Measurements from ENCODE around the gene GRB7.
"Not testable (repeated sequence)": the region's sequence is repeated elsewhere in the genome, so short reads cannot be mapped to it uniquely, and the experiment has no call there.

GRB7 gene

DNA sequence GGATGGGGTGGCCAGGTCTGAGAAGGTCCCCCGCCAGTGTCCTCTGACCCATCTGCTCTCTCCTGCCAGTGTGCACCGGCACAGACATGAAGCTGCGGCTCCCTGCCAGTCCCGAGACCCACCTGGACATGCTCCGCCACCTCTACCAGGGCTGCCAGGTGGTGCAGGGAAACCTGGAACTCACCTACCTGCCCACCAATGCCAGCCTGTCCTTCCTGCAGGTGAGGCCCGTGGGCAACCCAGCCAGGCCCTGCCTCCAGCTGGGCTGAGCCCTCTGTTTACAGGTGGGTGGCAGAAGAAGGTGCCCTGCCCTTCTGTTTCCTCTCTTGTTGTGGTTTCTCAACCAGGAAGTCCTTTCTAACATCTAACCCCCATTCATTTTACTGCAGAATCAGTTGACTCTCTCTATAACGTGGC, 30.8 kb upstream of the GRB7 start:
- H3K36me3 ChIP-seq (ENCODE audit: control insufficient read depth in 5 of 5, insufficient read depth in 5 of 5, low read length in 5 of 5), result peaks cover 0 to 39% (median 33%) of the 10 kb centered on the region in 5 donors
- no peaks in the 10 kb centered on the region for H3K9me3 ChIP-seq (ENCODE audit: control insufficient read depth in 5 of 5, low read length in 5 of 5)
- H3K4me1 ChIP-seq (ENCODE audit: control insufficient read depth in 5 of 5, insufficient read depth in 5 of 5, low read length in 5 of 5), result no peaks in the 10 kb centered on the region
- no peak overlapping the region for H3K27ac ChIP-seq (ENCODE audit: low read depth, low read length)
- H3K27me3 ChIP-seq (ENCODE audit: control insufficient read depth in 5 of 5, insufficient read depth in 4 of 5, low read length in 5 of 5), result no peaks in the 10 kb centered on the region
- H3K4me3 ChIP-seq (ENCODE audit: low read depth in 1 of 5, low read length in 5 of 5), result no peak overlapping the region
- H3K9ac ChIP-seq (ENCODE audit: low read length in 5 of 5), result no peak overlapping the region

DNA sequence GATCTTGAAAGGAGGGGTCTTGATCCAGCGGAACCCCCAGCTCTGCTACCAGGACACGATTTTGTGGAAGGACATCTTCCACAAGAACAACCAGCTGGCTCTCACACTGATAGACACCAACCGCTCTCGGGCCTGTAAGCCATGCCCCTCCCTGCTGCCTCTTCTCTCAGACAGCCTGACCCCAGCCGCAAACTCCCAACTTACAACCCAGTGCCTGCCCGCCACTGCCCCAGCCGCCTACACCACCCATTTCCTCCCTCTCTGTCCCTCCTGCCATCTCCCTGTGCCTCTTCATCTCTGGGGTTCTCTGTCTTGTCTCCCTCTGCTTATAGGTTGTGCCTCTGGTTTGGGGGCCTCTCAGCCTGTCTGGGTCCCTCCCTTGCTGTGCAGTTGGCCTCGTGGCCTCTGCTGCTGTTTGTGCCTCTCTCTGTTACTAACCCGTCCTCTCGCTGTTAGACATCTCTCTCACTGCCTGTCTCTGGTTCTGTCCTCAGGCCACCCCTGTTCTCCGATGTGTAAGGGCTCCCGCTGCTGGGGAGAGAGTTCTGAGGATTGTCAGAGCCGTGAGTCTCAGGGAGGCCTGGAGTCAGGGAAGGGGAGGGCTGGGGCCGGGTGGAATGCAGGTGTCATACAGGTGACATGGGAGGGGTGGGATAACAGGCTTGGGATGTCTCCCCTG, 28.3 kb upstream of the GRB7 start:
- Histone ChIP-seq H3K36me3 (ENCODE audit: control insufficient read depth in 5 of 5, insufficient read depth in 5 of 5, low read length in 5 of 5) (peaks cover 0 to 50% (median 35%) of the 10 kb centered on the region in 5 donors), H3K4me1 (ENCODE audit: control insufficient read depth in 5 of 5, insufficient read depth in 5 of 5, low read length in 5 of 5) (no peaks in the 10 kb centered on the region), H3K4me3 (ENCODE audit: low read depth in 1 of 5, low read length in 5 of 5) (no peak overlapping the region), H3K9me3 (ENCODE audit: control insufficient read depth in 5 of 5, low read length in 5 of 5) (no peaks in the 10 kb centered on the region), H3K27ac (ENCODE audit: low read depth, low read length) (no peak overlapping the region), H3K27me3 (ENCODE audit: control insufficient read depth in 5 of 5, insufficient read depth in 4 of 5, low read length in 5 of 5) (no peaks in the 10 kb centered on the region), H3K9ac (ENCODE audit: low read length in 5 of 5) (no peak overlapping the region)

DNA sequence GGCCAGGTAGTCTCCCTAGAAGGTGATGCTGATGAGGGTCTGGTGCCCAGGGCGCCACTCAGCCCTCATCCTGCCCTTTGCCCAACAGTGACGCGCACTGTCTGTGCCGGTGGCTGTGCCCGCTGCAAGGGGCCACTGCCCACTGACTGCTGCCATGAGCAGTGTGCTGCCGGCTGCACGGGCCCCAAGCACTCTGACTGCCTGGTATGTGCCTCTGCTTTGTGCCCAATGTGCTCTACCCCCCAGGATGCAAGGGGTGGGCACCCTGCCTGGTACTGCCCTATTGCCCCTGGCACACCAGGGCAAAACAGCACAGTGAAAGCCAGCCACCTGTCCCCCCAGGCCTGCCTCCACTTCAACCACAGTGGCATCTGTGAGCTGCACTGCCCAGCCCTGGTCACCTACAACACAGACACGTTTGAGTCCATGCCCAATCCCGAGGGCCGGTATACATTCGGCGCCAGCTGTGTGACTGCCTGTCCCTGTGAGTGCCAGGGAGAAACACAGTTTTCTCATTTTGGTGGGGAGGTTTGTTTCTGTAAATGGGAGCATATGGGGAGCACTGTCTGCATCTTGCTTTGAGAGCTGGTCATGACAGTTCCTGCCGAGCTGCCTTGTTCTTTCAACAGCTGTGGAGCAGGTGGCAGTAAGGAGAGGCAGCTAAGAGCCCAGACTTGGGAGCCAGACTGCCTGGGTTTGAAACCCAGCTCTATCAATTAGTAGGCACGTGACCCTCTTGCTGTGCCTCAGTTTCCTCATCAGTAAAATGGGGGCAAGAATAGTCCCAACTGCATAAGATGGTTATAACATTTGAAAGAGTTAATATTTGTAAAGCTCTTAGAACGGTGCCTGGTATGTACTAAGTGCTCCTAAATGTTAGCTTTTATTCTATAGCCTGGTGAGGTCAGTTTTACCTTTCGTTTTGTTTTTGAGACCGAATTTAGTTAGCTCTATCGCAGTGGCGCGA, 27.5 kb upstream of the GRB7 start:
- no peak overlapping the region for H3K4me3 ChIP-seq (ENCODE audit: low read depth in 1 of 5, low read length in 5 of 5)
- H3K4me1 ChIP-seq (ENCODE audit: control insufficient read depth in 5 of 5, insufficient read depth in 5 of 5, low read length in 5 of 5), result no peaks in the 10 kb centered on the region
- H3K9me3 ChIP-seq (ENCODE audit: control insufficient read depth in 5 of 5, low read length in 5 of 5), result no peaks in the 10 kb centered on the region
- H3K27ac ChIP-seq (ENCODE audit: low read depth, low read length), result no peak overlapping the region
- peaks cover 0 to 54% (median 38%) of the 10 kb centered on the region in 5 donors for H3K36me3 ChIP-seq (ENCODE audit: control insufficient read depth in 5 of 5, insufficient read depth in 5 of 5, low read length in 5 of 5)
- no peaks in the 10 kb centered on the region for H3K27me3 ChIP-seq (ENCODE audit: control insufficient read depth in 5 of 5, insufficient read depth in 4 of 5, low read length in 5 of 5)
- no peak overlapping the region for H3K9ac ChIP-seq (ENCODE audit: low read length in 5 of 5)

DNA sequence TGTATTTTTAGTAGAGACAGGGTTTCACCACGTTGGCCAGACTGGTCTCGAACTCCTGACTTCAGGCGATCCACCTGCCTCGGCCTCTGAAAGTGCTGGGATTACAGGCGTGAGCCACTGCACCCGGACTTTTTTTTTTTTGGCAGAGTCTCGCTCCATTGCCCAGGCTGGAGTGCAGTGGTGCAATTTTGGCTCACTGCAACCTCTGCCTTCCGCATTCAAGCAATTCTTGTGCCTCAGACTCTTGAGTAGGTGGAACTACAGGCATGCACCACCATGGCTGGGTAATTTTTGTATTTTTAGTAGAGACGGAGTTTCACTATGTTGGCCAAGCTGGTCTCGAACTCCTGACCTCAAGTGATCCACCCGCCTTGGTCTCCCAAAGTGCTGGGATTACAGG, 26.7 kb upstream of the GRB7 start:
- H3K4me1 ChIP-seq (ENCODE audit: control insufficient read depth in 5 of 5, insufficient read depth in 5 of 5, low read length in 5 of 5); H3K9me3 ChIP-seq (ENCODE audit: control insufficient read depth in 5 of 5, low read length in 5 of 5); H3K9ac ChIP-seq (ENCODE audit: low read length in 5 of 5); H3K27ac ChIP-seq (ENCODE audit: low read depth, low read length); H3K4me3 ChIP-seq (ENCODE audit: low read depth in 1 of 5, low read length in 5 of 5); H3K27me3 ChIP-seq (ENCODE audit: control insufficient read depth in 5 of 5, insufficient read depth in 4 of 5, low read length in 5 of 5): not testable (repeated sequence)
- peaks cover 0 to 62% (median 46%) of the 10 kb centered on the region in 5 donors for H3K36me3 ChIP-seq (ENCODE audit: control insufficient read depth in 5 of 5, insufficient read depth in 5 of 5, low read length in 5 of 5)

DNA sequence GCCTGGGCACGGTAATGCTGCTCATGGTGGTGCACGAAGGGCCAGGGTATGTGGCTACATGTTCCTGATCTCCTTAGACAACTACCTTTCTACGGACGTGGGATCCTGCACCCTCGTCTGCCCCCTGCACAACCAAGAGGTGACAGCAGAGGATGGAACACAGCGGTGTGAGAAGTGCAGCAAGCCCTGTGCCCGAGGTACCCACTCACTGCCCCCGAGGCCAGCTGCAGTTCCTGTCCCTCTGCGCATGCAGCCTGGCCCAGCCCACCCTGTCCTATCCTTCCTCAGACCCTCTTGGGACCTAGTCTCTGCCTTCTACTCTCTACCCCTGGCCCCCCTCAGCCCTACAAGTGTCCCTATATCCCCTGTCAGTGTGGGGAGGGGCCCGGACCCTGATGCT, 25.9 kb upstream of the GRB7 start:
- no peaks in the 10 kb centered on the region for H3K27me3 ChIP-seq (ENCODE audit: control insufficient read depth in 5 of 5, insufficient read depth in 4 of 5, low read length in 5 of 5)
- H3K36me3 ChIP-seq (ENCODE audit: control insufficient read depth in 5 of 5, insufficient read depth in 5 of 5, low read length in 5 of 5), result peaks cover 0 to 68% (median 49%) of the 10 kb centered on the region in 5 donors
- no peak overlapping the region for H3K27ac ChIP-seq (ENCODE audit: low read depth, low read length)
- H3K4me3 ChIP-seq (ENCODE audit: low read depth in 1 of 5, low read length in 5 of 5), result no peak overlapping the region
- no peak overlapping the region for H3K9ac ChIP-seq (ENCODE audit: low read length in 5 of 5)
- H3K9me3 ChIP-seq (ENCODE audit: control insufficient read depth in 5 of 5, low read length in 5 of 5), result no peaks in the 10 kb centered on the region
- H3K4me1 ChIP-seq (ENCODE audit: control insufficient read depth in 5 of 5, insufficient read depth in 5 of 5, low read length in 5 of 5), result no peaks in the 10 kb centered on the region

DNA sequence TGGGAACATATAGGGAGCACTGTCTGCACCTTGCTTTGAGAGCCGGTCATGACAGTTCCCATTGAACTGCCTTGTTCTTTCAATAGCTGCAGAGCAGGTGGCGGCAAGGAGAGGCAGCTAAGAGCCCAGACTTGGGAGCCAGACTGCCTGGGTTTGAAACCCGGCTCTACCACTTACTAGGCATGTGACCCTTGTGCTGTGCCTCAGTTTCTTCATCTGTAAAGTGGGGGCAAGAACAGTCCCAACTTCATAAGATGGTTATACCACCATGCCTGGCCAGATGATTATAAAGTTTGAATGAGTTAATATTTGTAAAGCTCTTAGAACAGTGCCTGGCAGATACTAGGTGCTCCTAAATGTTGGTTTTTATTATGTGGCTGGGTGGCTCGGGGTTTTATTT, 23.5 kb upstream of the GRB7 start:
- Histone ChIP-seq H3K4me3 (ENCODE audit: low read depth in 1 of 5, low read length in 5 of 5) (no peak overlapping the region), H3K9me3 (ENCODE audit: control insufficient read depth in 5 of 5, low read length in 5 of 5) (no peaks in the 10 kb centered on the region), H3K27ac (ENCODE audit: low read depth, low read length) (no peak overlapping the region), H3K4me1 (ENCODE audit: control insufficient read depth in 5 of 5, insufficient read depth in 5 of 5, low read length in 5 of 5) (no peaks in the 10 kb centered on the region), H3K36me3 (ENCODE audit: control insufficient read depth in 5 of 5, insufficient read depth in 5 of 5, low read length in 5 of 5) (peaks cover 0 to 55% (median 32%) of the 10 kb centered on the region in 5 donors), H3K9ac (ENCODE audit: low read length in 5 of 5) (no peak overlapping the region), H3K27me3 (ENCODE audit: control insufficient read depth in 5 of 5, insufficient read depth in 4 of 5, low read length in 5 of 5) (no peaks in the 10 kb centered on the region)

DNA sequence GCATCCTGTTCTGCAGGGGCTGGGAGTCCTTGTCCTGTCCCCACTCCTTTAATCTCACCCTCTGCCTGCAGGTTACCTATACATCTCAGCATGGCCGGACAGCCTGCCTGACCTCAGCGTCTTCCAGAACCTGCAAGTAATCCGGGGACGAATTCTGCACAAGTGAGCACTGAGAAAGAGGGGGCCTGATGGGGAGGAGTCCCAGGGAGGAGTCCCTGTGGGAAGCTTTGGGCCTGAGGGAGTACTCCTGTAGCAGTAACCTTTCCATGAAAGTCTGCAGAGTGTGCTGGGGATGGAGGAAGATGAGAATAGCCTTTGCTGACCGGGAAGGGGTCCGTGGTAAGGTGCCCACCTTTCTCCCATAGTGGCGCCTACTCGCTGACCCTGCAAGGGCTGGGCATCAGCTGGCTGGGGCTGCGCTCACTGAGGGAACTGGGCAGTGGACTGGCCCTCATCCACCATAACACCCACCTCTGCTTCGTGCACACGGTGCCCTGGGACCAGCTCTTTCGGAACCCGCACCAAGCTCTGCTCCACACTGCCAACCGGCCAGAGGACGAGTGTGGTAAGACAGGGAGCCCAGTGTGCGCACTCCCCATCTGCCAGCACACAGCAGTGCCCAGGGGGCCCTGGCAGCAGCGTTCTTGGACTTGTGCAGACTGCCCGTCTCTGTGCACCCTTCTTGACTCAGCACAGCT, 22.2 kb upstream of the GRB7 start:
- Histone ChIP-seq H3K36me3 (ENCODE audit: control insufficient read depth in 5 of 5, insufficient read depth in 5 of 5, low read length in 5 of 5) (peaks cover 0 to 50% (median 31%) of the 10 kb centered on the region in 5 donors), H3K4me1 (ENCODE audit: control insufficient read depth in 5 of 5, insufficient read depth in 5 of 5, low read length in 5 of 5) (no peaks in the 10 kb centered on the region), H3K4me3 (ENCODE audit: low read depth in 1 of 5, low read length in 5 of 5) (no peak overlapping the region), H3K9me3 (ENCODE audit: control insufficient read depth in 5 of 5, low read length in 5 of 5) (no peaks in the 10 kb centered on the region), H3K27me3 (ENCODE audit: control insufficient read depth in 5 of 5, insufficient read depth in 4 of 5, low read length in 5 of 5) (no peaks in the 10 kb centered on the region), H3K9ac (ENCODE audit: low read length in 5 of 5) (no peak overlapping the region), H3K27ac (ENCODE audit: low read depth, low read length) (no peak overlapping the region)

DNA sequence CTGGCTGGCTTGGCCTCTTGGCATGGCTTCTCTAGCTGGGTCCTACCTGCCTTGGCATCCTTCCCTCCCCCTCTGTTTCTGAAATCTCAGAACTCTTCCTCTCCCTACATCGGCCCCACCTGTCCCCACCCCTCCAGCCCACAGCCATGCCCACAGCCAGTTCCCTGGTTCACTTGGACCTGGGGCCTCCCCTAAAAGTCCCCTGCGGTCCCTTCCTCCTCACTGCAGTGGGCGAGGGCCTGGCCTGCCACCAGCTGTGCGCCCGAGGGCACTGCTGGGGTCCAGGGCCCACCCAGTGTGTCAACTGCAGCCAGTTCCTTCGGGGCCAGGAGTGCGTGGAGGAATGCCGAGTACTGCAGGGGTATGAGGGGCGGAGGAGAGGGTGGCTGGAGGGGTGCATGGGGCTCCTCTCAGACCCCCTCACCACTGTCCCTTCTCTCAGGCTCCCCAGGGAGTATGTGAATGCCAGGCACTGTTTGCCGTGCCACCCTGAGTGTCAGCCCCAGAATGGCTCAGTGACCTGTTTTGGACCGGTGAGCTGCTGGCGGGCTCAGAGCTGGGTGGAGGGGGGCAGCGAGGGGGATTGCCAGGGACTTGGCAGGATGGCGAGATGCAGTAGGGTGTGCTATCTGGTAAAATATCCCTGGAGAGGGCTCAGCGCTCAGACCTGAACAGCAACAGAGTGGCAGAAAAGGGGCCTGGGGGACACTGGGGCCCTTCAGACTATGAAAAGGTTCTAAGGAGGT, 21.5 kb upstream of the GRB7 start:
- H3K9ac ChIP-seq (ENCODE audit: low read length in 5 of 5), result no peak overlapping the region
- peaks cover 0 to 50% (median 30%) of the 10 kb centered on the region in 5 donors for H3K36me3 ChIP-seq (ENCODE audit: control insufficient read depth in 5 of 5, insufficient read depth in 5 of 5, low read length in 5 of 5)
- H3K27me3 ChIP-seq (ENCODE audit: control insufficient read depth in 5 of 5, insufficient read depth in 4 of 5, low read length in 5 of 5), result no peaks in the 10 kb centered on the region
- H3K9me3 ChIP-seq (ENCODE audit: control insufficient read depth in 5 of 5, low read length in 5 of 5), result no peaks in the 10 kb centered on the region
- H3K4me3 ChIP-seq (ENCODE audit: low read depth in 1 of 5, low read length in 5 of 5), result no peak overlapping the region
- H3K4me1 ChIP-seq (ENCODE audit: control insufficient read depth in 5 of 5, insufficient read depth in 5 of 5, low read length in 5 of 5), result no peaks in the 10 kb centered on the region
- H3K27ac ChIP-seq (ENCODE audit: low read depth, low read length), result no peak overlapping the region

DNA sequence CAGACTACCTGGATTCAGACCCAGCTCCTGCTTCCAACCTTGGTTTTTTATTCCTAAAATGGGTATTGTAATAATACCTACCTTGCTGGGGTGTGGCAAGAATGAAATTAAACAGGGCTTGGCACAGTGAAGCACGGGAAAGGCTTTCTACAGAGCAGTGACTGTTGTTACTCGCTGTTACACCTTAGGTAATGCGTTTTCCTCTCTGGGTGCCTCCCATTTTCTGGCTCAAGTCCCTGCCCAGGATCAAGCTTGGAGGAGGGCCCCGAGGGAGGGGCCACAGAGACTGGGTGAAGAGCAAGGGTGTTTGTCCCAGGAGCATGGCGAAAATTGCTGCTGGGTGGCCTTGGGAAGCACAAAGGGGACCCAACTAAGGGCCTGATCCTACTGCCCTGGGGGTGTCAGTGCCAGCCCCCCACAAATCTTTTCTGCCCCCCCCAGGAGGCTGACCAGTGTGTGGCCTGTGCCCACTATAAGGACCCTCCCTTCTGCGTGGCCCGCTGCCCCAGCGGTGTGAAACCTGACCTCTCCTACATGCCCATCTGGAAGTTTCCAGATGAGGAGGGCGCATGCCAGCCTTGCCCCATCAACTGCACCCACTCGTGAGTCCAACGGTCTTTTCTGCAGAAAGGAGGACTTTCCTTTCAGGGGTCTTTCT, 20.7 kb upstream of the GRB7 start:
- no peaks in the 10 kb centered on the region for H3K27me3 ChIP-seq (ENCODE audit: control insufficient read depth in 5 of 5, insufficient read depth in 4 of 5, low read length in 5 of 5)
- H3K27ac ChIP-seq (ENCODE audit: low read depth, low read length), result no peak overlapping the region
- H3K9ac ChIP-seq (ENCODE audit: low read length in 5 of 5), result no peak overlapping the region
- peaks cover 0 to 43% (median 26%) of the 10 kb centered on the region in 5 donors for H3K36me3 ChIP-seq (ENCODE audit: control insufficient read depth in 5 of 5, insufficient read depth in 5 of 5, low read length in 5 of 5)
- no peaks in the 10 kb centered on the region for H3K4me1 ChIP-seq (ENCODE audit: control insufficient read depth in 5 of 5, insufficient read depth in 5 of 5, low read length in 5 of 5)
- no peaks in the 10 kb centered on the region for H3K9me3 ChIP-seq (ENCODE audit: control insufficient read depth in 5 of 5, low read length in 5 of 5)
- no peak overlapping the region for H3K4me3 ChIP-seq (ENCODE audit: low read depth in 1 of 5, low read length in 5 of 5)
